WTC11 (cell line): Measurements from ENCODE around the gene TRIM41.

Source experiments
- CBFB ChIP-seq: sonication (generic); formaldehyde crosslinking; IDR thresholded peaks from 2 replicates; pipeline ENCODE4 v1.8.1; 2022; ENCODE audit warnings: mild to moderate bottlenecking, low read depth, missing genetic modification reagents
- JUN ChIP-seq: sonication (generic); formaldehyde crosslinking; IDR thresholded peaks from 2 replicates; pipeline ENCODE4 v1.8.0; 2023; ENCODE audit warnings: mild to moderate bottlenecking, missing genetic modification reagents
- MXD4 ChIP-seq: fragments of 250-450 bp; sonication (Bioruptor Pico); IDR thresholded peaks from 2 replicates; pipeline ENCODE4 v1.8.0; 2021; ENCODE audit warnings: mild to moderate bottlenecking, moderate library complexity, borderline replicate concordance
- ZNF138 ChIP-seq: sonication (generic); formaldehyde crosslinking; conservative IDR thresholded peaks from 2 replicates; pipeline ENCODE4 v1.8.1; 2022; ENCODE audit warnings: mild to moderate bottlenecking, moderate library complexity, missing genetic modification reagents
- ZNF263 ChIP-seq: sonication (generic); formaldehyde crosslinking; IDR thresholded peaks from 2 replicates; pipeline ENCODE4 v1.8.1; 2022; ENCODE audit warnings: low read depth, mild to moderate bottlenecking, moderate library complexity, missing genetic modification reagents
- TF ChIP-seq, protein P1 (sequence below): sonication (generic); formaldehyde crosslinking; IDR thresholded peaks from 2 replicates; pipeline ENCODE4 v1.8.1; 2023; ENCODE audit warnings: mild to moderate bottlenecking, missing genetic modification reagents
- TF ChIP-seq, protein P2 (sequence below): fragments of 200-600 bp; IDR thresholded peaks from 2 replicates; pipeline ENCODE4 v1.8.0; 2022; ENCODE audit warnings: antibody characterized with exemption
- TF ChIP-seq, protein P3 (sequence below): sonication (generic); formaldehyde crosslinking; IDR thresholded peaks from 2 replicates; pipeline ENCODE4 v1.8.1; 2023; ENCODE audit warnings: mild to moderate bottlenecking, missing genetic modification reagents, moderate library complexity
- TF ChIP-seq, protein P4 (sequence below): sonication (generic); formaldehyde crosslinking; IDR thresholded peaks from 2 replicates; pipeline ENCODE4 v1.8.0; 2022; ENCODE audit warnings: mild to moderate bottlenecking, missing genetic modification reagents
- TF ChIP-seq, protein P5 (sequence below): sonication (generic); formaldehyde crosslinking; IDR thresholded peaks from 2 replicates; pipeline ENCODE4 v1.8.1; 2023; ENCODE audit warnings: mild to moderate bottlenecking, moderate library complexity, missing genetic modification reagents

DNA sequence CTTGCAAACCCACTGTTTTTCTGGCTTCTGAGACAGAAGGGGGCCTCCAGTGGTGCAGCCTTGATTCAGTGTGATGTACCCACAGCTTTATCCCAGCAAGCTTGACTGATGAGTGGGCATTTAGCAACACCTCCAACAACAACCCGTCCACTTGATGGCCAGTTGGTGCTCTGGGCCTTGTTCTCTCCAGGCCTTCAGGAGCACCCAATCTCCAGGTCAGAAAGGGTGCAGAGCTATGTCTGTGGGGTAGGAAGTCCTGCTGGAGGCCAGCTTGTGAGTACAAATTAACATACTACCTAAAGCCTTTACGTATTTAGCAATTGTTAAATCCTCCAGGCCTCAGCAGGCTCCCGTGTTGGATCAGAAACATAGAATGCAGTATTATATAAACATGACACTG lies 48.0 kb downstream of the TRIM41 start:
- TF ChIP-seq, protein P1, sequence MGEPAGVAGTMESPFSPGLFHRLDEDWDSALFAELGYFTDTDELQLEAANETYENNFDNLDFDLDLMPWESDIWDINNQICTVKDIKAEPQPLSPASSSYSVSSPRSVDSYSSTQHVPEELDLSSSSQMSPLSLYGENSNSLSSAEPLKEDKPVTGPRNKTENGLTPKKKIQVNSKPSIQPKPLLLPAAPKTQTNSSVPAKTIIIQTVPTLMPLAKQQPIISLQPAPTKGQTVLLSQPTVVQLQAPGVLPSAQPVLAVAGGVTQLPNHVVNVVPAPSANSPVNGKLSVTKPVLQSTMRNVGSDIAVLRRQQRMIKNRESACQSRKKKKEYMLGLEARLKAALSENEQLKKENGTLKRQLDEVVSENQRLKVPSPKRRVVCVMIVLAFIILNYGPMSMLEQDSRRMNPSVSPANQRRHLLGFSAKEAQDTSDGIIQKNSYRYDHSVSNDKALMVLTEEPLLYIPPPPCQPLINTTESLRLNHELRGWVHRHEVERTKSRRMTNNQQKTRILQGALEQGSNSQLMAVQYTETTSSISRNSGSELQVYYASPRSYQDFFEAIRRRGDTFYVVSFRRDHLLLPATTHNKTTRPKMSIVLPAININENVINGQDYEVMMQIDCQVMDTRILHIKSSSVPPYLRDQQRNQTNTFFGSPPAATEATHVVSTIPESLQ: no peak
- no peak for TF ChIP-seq MXD4 (CRISPR knock-in tag)
- TF ChIP-seq ZNF263 (CRISPR knock-in tag): no peak
- TF ChIP-seq, protein P2, sequence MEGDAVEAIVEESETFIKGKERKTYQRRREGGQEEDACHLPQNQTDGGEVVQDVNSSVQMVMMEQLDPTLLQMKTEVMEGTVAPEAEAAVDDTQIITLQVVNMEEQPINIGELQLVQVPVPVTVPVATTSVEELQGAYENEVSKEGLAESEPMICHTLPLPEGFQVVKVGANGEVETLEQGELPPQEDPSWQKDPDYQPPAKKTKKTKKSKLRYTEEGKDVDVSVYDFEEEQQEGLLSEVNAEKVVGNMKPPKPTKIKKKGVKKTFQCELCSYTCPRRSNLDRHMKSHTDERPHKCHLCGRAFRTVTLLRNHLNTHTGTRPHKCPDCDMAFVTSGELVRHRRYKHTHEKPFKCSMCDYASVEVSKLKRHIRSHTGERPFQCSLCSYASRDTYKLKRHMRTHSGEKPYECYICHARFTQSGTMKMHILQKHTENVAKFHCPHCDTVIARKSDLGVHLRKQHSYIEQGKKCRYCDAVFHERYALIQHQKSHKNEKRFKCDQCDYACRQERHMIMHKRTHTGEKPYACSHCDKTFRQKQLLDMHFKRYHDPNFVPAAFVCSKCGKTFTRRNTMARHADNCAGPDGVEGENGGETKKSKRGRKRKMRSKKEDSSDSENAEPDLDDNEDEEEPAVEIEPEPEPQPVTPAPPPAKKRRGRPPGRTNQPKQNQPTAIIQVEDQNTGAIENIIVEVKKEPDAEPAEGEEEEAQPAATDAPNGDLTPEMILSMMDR: no peak
- TF ChIP-seq, protein P3, sequence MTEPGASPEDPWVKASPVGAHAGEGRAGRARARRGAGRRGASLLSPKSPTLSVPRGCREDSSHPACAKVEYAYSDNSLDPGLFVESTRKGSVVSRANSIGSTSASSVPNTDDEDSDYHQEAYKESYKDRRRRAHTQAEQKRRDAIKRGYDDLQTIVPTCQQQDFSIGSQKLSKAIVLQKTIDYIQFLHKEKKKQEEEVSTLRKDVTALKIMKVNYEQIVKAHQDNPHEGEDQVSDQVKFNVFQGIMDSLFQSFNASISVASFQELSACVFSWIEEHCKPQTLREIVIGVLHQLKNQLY: no peak
- TF ChIP-seq JUN (CRISPR knock-in tag): no peak
- TF ChIP-seq CBFB (CRISPR knock-in tag): no peak
- no peak for TF ChIP-seq ZNF138 (CRISPR knock-in tag)
- TF ChIP-seq, protein P4, sequence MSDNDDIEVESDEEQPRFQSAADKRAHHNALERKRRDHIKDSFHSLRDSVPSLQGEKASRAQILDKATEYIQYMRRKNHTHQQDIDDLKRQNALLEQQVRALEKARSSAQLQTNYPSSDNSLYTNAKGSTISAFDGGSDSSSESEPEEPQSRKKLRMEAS (CRISPR knock-in tag): no peak
- TF ChIP-seq, protein P5, sequence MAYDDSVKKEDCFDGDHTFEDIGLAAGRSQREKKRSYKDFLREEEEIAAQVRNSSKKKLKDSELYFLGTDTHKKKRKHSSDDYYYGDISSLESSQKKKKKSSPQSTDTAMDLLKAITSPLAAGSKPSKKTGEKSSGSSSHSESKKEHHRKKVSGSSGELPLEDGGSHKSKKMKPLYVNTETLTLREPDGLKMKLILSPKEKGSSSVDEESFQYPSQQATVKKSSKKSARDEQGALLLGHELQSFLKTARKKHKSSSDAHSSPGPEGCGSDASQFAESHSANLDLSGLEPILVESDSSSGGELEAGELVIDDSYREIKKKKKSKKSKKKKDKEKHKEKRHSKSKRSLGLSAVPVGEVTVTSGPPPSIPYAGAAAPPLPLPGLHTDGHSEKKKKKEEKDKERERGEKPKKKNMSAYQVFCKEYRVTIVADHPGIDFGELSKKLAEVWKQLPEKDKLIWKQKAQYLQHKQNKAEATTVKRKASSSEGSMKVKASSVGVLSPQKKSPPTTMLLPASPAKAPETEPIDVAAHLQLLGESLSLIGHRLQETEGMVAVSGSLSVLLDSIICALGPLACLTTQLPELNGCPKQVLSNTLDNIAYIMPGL (CRISPR knock-in tag): no peak
